GM10266 (cell line): ENCODE results near the gene FOXRED2.

Source experiments
- DNase-seq: peaks from one replicate; pipeline ENCODE4 v3.0.0; 2012; ENCODE audit errors: extremely low spot score
- TF ChIP-seq, protein P1 (sequence below): IDR thresholded peaks from 2 replicates; pipeline ENCODE4 v1.5.1; 2012; ENCODE audit warnings: mild to moderate bottlenecking, low read depth; ENCODE audit not compliant: control insufficient read depth, insufficient read depth; ENCODE audit errors: missing control alignments

The FOXRED2 gene

DNA sequence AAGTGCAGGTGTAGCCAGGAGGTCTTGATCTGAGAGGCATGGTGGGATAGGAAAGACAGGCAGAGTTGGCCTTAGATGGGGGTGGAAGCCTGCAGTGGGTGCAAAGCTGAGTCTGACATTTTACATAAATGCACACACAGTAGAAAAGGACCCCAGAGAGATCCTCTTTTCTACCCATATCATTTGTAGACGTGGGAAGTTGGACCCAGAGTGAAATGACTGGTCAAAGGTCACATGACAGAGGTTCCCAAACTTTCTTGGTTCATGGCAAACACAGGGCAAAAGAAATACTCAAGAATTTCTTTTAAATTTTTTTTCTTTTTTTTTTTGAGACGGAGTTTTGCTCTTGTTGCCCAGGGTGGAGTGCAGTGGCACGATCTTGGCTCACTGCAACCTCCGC lies 6.2 kb upstream of the FOXRED2 start:
- TF ChIP-seq, protein P1, sequence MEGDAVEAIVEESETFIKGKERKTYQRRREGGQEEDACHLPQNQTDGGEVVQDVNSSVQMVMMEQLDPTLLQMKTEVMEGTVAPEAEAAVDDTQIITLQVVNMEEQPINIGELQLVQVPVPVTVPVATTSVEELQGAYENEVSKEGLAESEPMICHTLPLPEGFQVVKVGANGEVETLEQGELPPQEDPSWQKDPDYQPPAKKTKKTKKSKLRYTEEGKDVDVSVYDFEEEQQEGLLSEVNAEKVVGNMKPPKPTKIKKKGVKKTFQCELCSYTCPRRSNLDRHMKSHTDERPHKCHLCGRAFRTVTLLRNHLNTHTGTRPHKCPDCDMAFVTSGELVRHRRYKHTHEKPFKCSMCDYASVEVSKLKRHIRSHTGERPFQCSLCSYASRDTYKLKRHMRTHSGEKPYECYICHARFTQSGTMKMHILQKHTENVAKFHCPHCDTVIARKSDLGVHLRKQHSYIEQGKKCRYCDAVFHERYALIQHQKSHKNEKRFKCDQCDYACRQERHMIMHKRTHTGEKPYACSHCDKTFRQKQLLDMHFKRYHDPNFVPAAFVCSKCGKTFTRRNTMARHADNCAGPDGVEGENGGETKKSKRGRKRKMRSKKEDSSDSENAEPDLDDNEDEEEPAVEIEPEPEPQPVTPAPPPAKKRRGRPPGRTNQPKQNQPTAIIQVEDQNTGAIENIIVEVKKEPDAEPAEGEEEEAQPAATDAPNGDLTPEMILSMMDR, result no peak

DNA sequence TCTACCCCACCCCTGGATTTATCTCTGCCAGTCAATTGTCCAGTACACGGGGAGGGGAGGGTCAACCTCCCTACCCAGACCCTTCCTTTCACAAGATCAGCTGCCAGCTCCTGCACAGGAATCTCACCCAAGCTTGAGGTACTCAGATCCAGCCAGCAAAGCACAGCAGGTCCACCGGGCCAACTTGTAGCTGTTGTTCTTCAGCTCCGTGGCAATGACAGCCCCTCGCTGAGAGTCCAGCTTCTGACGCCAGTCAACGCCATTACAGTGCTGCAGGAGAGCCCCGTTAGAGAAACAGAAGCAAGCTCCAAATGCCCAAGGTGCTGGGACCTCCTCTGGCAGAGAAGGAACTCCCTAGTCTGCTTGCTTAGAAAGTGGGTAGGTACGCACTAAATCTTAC lies 5.5 kb upstream of the FOXRED2 start:
- no peak for DNase-seq
- TF ChIP-seq, protein P1, result no peak

More for the DNA sequence above, 6.2 kb upstream of the FOXRED2 start:
- no peak for DNase-seq

DNA sequence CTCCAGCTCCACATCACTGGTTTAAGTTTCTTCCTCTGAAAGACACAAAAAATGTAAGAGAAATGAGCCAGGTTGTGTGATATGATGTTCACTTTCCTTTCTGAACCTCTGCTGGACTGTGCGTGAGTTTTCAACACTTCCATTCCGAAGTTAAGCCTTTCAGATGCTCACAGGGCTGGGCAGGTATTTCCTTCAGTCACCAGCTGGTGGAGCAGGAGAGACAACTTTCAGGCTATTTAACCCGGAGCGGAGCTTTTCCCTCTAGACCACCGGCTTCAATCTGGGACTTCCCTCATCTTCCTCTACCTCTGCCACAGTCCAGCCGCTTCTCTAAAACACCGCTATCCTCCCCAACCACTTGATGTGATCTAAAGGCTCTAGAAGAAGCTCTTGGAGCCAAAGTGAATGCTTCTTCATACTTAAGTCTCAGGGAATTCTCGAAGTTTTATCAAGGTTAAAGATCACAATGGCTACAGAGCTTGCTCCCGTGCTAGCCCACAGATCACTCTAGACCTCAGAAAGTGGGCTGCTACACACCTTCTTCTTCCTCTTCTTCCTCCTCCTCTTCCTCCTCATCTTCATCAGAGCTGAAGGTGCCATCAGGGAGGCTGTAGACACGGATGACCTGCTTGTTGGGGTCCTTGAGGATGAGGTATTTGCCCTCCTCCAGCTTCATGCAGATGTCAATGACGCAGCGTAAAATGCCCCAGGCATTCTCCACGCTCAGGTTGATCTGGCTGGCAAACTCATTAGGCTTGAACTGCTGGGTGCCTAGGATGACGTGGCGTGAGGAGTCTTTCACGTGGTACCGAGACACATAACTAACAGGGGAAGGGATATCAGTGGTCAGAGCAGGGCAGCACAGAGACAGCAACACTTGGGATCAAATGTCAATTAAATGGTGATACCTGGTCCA lies 4.4 kb upstream of the FOXRED2 start:
- TF ChIP-seq, protein P1, result peak; percentile 58
- DNase-seq, result no peak

DNA sequence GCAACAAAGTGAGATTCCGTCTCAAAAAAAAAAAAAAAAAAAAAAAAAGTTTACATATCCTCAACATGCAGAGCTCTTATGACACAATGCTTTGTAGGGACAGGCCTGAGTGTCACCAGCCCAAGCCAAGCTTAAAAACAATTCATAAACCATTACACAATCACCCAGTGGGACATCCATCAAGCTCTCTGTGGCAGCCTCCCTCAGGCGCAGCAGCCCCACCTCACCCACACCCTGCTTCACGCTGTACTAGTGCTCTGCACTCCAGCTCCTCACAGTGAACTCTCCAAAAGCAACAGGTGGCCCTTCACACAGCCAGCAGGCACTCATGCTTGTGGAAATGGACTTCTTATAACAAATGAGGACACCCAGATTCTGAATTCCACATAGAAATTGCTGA lies 3.5 kb upstream of the FOXRED2 start:
- TF ChIP-seq, protein P1, result no peak
- DNase-seq, result no peak

DNA sequence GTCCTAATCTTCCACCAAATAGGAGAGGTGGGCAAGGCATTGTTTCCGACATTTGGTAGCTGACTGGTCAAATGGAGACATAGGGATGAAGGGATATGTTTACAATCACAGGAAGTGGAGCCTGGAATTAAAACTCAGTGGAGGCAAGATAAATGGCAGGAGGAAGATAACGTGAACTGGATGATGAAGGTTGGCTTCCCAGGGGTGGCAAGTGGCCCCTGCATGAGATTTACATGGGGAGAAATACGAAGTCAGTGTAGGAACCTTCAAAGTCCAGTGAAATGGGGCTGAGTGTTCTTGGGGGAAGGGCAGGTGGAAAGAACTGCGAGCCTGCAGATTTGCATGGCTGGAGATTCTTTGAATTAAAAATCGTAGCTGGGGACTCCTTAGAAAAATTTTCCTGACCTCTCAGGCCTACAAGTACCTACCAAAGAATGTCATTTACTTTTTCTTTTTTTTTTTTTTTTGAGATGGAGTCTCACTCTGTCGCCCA lies 724 bp upstream of the FOXRED2 start:
- TF ChIP-seq, protein P1, result no peak
- DNase-seq, result no peak

DNA sequence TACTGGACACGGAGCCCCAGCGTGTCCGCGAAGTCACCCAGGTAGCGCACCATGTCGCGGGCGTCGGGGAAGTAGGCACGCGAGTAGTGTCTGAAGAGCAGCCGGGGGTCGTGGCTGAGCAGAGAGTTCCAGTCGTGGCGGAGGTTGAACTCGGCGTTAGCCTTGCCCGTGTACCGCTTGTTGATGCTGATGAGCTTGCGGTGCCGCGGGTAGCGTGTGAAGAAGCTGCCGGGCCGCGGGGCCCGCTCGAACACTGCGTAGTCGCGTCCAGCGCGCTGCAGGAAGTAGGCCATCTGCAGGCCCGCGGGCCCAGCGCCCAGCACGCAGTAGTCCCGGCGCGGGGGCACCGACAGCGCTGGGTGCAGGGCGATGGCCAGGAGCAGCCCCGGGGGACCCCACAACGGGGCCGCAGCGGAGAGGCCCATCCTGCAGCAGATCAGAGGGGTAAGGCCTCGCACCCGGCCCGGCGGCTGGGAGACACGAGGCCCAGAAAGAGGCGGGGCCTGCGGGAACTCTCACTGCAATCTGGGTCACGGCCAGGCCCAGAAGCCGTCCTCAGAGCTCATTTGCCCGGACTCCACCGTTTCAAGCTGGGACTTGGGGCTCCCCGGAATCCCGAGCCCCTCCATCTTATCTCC lies 723 bp downstream of the FOXRED2 start:
- no peak for DNase-seq

More for the DNA sequence above, 723 bp downstream of the FOXRED2 start:
- TF ChIP-seq, protein P1, result no peak
